Activated CD4-positive, CD25-positive, alpha-beta regulatory T cell treated with anti-CD3 and anti-CD28 coated beads, Interleukin-2, amount 50 U/mL, for 16 hours (primary cell): ENCODE measurements around the gene SS18L1.

ENCODE experiments used
- DNase-seq: peaks from one replicate; pipeline ENCODE4 v3.0.0-alpha.2; 2020; ENCODE audit warnings: low read depth, low spot score

The SS18L1 gene

DNA sequence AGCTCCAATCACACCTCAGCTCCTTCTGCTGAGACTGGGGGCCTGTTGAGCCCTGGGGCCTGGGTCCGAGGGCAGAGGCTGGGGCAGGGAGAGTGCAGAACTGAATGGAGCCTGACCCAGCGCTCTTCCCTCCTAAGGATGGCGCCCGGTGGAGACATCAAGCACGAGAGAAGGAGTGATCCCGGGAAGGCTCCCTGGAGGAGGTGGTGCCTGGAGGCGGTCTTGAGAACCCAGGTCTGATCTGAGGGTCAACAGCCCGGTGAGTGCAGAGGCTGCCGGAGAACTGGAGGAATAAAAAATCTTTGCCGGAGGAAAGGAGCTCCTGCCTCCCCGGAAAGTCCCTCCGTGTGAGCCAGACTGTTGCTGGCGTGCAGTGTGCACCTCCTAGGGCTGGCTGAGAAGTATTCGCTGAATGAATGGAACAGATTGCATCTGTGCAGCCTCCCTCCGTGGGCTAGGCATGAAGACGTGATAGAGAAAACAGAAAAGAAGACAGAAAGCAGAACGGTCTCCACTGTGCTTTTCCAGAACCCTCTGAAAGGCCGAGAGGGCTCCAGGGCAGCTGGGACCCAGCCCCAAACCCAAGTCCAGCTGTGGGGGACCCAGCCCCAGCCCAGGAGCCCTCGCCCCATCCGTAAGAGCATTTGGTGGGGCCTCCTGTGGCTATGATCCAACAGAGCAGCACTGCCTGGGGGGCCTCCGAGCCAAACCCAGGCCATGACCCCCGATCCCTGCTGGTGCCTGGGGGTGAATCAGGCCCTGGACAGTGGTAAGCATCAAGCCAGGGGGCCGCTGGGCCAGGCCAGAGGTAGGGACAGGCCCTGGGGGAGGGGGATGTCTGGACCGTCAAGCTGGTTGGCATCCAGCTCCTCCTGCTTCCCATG is 83.4 kb downstream of the SS18L1 start:
- DNase-seq, result no peak

GRCh38 chr20:62227591-62227976 is 84.0 kb downstream of the SS18L1 start:
- DNase-seq, result no peak

DNA sequence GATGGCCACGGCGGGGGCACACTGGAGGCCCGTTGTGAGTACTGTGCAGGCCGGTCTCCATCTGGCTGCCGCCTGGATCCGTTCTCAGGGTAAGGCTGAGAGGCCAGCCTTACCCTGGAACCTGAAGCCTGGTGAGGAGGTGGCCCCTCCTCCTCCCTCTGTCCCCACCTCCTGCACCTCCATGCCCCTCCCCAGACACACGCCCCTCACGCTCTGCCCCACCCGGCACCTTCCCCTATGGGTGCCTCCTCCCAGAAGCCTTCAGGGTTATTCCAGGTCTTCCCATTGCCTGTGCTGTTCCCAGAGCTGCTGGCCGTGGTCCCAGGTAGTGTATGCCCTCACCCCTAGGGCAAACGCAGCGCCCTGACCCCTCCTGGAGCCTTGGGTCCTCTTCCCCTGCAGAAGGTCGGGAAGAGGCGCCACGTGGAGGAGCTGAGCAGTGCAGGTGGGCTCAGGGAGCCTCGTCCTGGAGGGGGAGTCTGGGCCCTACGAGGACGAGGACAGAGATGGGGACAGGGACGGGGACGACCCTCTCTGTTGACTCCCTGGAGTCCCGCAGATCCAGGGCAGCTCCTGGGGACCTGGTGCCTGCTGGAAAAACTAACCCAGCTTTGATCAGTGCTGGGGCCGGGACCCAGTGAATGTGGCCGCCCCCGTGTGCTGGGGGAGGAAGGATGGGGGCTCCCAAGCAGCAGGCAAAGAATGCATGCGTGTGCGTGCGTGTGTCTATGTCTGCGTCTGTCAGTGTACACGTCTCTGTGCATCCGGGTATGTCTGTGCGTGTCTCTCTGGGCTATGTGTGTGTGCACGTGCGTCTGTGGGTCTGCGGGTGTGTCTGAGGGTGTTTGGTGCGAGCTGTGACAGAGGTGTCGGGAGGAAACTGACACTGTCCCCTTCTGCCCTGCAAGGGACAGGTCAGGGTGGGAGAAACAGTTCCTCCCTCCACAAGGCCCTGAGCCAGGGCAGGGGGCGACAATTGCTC is 84.7 kb downstream of the SS18L1 start:
- no peak for DNase-seq

DNA sequence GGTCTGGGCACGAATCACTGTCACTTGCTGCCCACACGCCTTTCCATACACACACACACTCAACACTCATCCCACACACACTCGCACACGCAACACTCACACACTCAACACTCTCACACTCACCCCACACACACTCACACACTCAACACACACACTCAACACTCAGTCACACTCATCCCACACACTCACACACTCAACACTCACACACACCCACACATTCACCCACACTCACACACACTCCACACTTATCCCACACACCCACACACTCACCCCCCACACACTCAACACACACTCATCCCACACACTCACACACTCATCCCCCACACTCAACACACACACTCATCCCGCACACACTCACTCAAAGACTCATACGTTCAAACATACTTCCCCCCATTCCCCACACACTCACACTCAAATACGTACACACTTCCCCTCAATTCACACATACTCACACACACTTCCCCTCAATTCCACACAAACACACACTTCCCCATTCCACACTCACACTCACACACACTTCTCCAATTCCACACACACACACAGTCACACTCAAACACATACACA is 85.5 kb downstream of the SS18L1 start:
- no peak for DNase-seq

DNA sequence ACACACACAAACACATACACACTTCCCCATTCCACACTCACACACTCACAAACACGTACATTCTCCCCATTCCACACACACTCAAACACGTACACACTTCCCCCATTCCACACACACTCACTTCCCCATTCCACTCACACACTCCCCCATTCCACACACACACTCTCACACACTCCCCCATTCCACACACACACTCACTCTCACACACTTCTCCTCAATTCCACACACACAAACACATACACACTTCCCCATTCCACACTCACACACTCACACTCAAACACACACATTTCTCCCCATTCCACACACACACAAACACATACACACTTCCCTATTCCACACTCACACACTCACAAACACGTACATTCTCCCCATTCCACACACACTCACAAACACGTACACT is 86.1 kb downstream of the SS18L1 start:
- DNase-seq, result no peak

GRCh38 chr20:62230276-62230675 is 86.7 kb downstream of the SS18L1 start:
- no peak for DNase-seq

DNA sequence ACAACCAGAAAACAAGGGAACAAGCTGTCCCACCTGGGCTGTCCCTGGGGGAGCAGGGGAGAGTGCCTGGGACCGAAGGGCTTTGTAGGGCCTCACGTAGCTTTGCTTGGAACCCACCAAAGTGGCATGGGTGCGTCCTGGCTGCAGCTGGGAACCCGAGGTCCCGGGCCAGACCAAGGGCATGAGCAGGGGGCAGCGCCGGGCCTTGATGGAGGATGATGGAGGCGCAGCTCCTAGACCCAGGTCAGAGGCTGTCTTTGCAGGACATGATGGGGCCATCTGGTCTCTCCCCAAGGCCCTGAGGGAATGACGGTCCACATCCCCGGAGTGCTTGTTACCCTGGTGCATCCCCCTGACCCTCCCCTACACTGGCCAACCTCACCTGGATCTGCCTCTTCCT is 87.1 kb downstream of the SS18L1 start:
- DNase-seq, result no peak

- DNase-seq, result no peak
Measured at GRCh38 chr20:62231292-62231691, 87.7 kb downstream of the SS18L1 start.
